Breast epithelium (tissue), 3 donors: Measurements from ENCODE around the gene RASL11A.

Experiments
- POLR2A ChIP-seq: fragments of 450-650 bp; IDR thresholded peaks from one replicate; pipeline ENCODE4 v1.6.1; 2016; ENCODE audit warnings: antibody characterized with exemption, mild to moderate bottlenecking, moderate library complexity
- TF ChIP-seq, protein P1 (sequence below), 3 donors: fragments of 450-650 bp; IDR thresholded peaks; one replicate each; pipeline ENCODE4 v1.5.1; 2016 to 2017; ENCODE audit warnings: antibody characterized with exemption in 3 of 3, mild to moderate bottlenecking in 3 of 3, moderate library complexity in 3 of 3

DNA sequence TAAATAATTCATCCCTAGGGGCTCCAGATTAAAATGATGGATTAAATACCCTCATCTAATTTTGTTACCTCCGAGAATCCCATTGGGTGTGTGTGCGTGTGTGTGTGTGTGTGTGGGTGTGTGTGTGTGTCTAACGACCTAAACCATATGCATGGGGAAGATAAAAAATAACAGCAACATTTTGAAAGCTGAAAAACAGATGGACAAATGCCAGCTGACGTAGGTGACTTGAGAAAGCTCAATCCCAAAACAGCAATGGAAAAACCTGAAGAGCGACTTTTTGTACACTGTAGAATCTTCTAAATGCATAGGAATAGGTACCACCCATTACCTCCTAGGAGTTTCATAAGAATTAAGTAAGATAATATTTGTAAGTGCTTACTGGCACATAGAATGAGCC lies 27.9 kb upstream of the RASL11A start:
- no peak for TF ChIP-seq POLR2A
- TF ChIP-seq, protein P1, sequence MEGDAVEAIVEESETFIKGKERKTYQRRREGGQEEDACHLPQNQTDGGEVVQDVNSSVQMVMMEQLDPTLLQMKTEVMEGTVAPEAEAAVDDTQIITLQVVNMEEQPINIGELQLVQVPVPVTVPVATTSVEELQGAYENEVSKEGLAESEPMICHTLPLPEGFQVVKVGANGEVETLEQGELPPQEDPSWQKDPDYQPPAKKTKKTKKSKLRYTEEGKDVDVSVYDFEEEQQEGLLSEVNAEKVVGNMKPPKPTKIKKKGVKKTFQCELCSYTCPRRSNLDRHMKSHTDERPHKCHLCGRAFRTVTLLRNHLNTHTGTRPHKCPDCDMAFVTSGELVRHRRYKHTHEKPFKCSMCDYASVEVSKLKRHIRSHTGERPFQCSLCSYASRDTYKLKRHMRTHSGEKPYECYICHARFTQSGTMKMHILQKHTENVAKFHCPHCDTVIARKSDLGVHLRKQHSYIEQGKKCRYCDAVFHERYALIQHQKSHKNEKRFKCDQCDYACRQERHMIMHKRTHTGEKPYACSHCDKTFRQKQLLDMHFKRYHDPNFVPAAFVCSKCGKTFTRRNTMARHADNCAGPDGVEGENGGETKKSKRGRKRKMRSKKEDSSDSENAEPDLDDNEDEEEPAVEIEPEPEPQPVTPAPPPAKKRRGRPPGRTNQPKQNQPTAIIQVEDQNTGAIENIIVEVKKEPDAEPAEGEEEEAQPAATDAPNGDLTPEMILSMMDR (IDR thresholded peaks at IDR 0.05), result no peak
